Thoracic aorta (tissue), 2 donors: Measurements from ENCODE around the gene RABEPK. TPM values are rescaled to one million over a fixed set of nuclear protein-coding genes. Genes with fewer than 3 reads are reported as not detected.

ENCODE experiments used
- ATAC-seq: fragments of 150-250 bp; one replicate; pipeline ENCODE4 v1.8.0; 2017; ENCODE audit warnings: low read depth; ENCODE audit not compliant: insufficient number of reproducible peaks, low FRiP score
- DNase-seq: peaks from one replicate; pipeline ENCODE4 v3.0.0-alpha.2; 2020; ENCODE audit warnings: low spot score
- H3K27ac ChIP-seq, 2 donors: fragments of 200-600 bp; sonication (generic); 1 replicate in 1 of 2; 2 replicates in 1 of 2; pipeline ENCODE4 v1.5.1; 2016; ENCODE audit warnings: mild to moderate bottlenecking in 2 of 2, moderate library complexity in 2 of 2
- H3K27me3 ChIP-seq: fragments of 200-600 bp; sonication (generic); replicated peaks from 2 replicates; pipeline ENCODE4 v1.6.0; 2016; ENCODE audit warnings: mild to moderate bottlenecking; ENCODE audit not compliant: insufficient read depth
- H3K36me3 ChIP-seq: fragments of 200-600 bp; sonication (generic); one replicate; pipeline ENCODE4 v1.5.1; 2016
- H3K4me1 ChIP-seq, 2 donors: fragments of 200-600 bp; sonication (generic); 1 replicate in 1 of 2; 2 replicates in 1 of 2; pipeline versions ENCODE4 v1.5.1 to v1.6.0; 2016; ENCODE audit warnings: low read depth in 2 of 2, mild to moderate bottlenecking in 1 of 2; ENCODE audit not compliant: control insufficient read depth in 1 of 2
- H3K4me3 ChIP-seq: fragments of 200-600 bp; sonication (generic); 2 replicates; pipeline ENCODE4 v1.5.1; 2016; ENCODE audit warnings: mild to moderate bottlenecking
- H3K9me3 ChIP-seq: fragments of 200-600 bp; sonication (generic); 2 replicates; pipeline ENCODE4 v1.5.1; 2016
- total RNA-seq, 2 donors: library from RNA; depleted of rRNA; stranded (reverse); fragments of >200 nt; gene quantifications; one replicate each; pipeline versions ENCODE4 v1.1.0 to v1.2.3, GENCODE V29; 2016
- TF ChIP-seq, protein P1 (sequence below): fragments of 200-600 bp; sonication (generic); IDR thresholded peaks from one replicate; pipeline ENCODE4 v1.5.1; 2019; ENCODE audit warnings: antibody characterized with exemption

Gene RABEPK, protein sequence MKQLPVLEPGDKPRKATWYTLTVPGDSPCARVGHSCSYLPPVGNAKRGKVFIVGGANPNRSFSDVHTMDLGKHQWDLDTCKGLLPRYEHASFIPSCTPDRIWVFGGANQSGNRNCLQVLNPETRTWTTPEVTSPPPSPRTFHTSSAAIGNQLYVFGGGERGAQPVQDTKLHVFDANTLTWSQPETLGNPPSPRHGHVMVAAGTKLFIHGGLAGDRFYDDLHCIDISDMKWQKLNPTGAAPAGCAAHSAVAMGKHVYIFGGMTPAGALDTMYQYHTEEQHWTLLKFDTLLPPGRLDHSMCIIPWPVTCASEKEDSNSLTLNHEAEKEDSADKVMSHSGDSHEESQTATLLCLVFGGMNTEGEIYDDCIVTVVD
- total RNA-seq, result 1 to 10 TPM; 8.1 to 9.9 TPM

DNA sequence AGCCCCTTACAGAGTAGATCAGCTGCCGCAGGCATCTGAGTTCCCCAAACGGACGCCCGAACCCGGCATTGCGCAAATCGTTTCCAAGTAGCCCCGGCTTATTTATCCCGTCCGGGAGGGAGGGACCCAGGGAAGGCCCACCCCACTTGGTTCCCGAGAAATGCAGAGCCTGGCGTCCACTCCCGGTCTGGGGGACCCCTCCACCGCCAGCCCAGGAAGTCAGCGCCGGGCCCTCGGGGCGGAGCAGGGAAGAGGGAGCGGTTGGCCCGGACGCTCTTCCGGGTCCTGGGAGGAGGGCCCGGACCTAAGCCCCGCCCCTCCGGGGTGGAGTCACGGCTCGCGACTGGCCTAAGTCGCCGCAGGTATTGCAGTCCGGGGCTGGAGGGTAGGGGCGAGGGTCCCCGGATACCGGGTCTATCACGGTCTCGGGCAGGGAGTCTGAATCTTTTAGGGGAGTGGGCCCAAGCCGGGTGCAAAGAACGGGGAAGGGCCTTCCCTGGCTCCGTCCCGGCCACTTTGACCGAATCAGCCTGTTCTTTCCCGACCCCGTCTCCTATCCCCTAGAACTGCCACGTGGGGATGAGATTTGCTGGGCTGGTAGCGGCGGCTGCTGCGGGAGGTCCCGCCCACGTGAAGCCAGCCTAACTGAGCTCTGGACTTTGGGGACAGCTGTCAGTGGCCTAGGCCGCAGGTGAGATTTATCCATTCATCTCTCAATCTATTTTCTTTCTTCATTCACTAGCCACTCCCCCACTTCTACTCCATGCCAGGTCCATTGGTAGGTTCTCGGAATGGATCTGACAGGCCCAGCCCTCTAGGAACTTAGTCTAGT is at the start of gene RABEPK:
Gene RABEPK, plus strand, starts transcription at position 327 of the 832 bp plus-strand sequence. CDS start 2,472 bp downstream, outside the sequence.
- ATAC-seq, result peak; percentile 91
- peaks cover 5 to 8% of the 10 kb centered on the region in 2 donors for H3K4me1 ChIP-seq
- H3K4me3 ChIP-seq, result peak within 1 kb of the TSS; percentile 99
- peak within 1 kb of the TSS; percentile 95 to 97 for H3K27ac ChIP-seq
- no peaks in the 10 kb centered on the region for H3K9me3 ChIP-seq
- peaks cover 7% of the 10 kb centered on the region for H3K36me3 ChIP-seq
- no peaks in the 10 kb centered on the region for H3K27me3 ChIP-seq
- peak; percentile 61 for DNase-seq
- TF ChIP-seq, protein P1, sequence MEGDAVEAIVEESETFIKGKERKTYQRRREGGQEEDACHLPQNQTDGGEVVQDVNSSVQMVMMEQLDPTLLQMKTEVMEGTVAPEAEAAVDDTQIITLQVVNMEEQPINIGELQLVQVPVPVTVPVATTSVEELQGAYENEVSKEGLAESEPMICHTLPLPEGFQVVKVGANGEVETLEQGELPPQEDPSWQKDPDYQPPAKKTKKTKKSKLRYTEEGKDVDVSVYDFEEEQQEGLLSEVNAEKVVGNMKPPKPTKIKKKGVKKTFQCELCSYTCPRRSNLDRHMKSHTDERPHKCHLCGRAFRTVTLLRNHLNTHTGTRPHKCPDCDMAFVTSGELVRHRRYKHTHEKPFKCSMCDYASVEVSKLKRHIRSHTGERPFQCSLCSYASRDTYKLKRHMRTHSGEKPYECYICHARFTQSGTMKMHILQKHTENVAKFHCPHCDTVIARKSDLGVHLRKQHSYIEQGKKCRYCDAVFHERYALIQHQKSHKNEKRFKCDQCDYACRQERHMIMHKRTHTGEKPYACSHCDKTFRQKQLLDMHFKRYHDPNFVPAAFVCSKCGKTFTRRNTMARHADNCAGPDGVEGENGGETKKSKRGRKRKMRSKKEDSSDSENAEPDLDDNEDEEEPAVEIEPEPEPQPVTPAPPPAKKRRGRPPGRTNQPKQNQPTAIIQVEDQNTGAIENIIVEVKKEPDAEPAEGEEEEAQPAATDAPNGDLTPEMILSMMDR, result no peak

DNA sequence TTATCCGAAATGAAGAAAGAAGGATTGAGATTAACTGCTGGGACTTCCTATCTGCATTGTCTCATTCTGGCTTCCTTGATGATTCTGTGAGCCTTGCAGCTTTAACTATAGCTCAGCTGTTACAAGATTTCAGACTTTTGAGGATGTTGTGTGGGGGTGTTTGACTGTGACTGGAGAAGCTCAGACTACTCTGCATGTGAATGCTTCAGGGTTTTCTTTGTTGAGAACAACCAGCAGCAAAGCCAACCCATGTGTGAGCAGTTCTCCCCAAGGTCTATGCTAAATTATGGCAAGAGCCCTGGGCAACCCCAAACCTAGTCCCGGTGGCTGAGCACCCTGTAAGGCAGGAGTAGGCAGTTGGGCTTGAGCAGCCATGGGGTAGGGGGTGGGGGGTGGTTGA is 48.6 kb upstream of the RABEPK start:
- ATAC-seq, result no peak
- TF ChIP-seq, protein P1, result no peak
- H3K27me3 ChIP-seq, result no peaks in the 10 kb centered on the region
- no peaks in the 10 kb centered on the region for H3K9me3 ChIP-seq
- no peak overlapping the region for H3K27ac ChIP-seq
- peaks cover 32% of the 10 kb centered on the region for H3K36me3 ChIP-seq
- no peak for DNase-seq
- peaks cover 0 to 8% of the 10 kb centered on the region in 2 donors for H3K4me1 ChIP-seq
- H3K4me3 ChIP-seq, result no peak overlapping the region

DNA sequence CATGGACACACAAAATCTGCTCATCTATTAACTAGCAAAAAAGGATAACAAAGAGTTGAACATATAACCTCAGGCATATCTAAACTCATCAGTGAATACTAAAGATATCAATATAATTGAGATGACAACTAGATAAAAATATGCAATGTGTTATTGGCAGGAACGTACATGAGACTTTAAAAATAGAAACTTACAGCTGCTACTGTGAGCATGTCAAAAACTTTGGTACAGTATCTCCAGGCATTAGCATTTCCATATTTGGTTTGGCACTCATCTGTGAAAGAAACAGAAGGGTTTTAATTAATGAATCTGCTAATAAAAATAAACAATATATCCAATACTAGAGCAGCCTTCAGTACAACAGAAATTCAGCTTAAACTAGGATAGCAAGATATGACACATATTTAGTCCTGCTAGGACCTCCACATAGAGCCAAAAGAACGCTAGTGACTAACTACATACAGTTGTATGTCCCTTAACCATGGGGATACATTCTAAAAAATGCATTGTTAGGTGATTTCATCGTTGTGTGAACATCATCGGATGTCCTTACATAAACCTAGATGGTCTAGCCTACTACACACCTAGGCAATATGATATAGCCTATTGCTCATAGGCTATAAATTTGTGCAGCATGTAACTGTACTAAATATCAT is 46.5 kb upstream of the RABEPK start:
- DNase-seq, result no peak
- Histone ChIP-seq H3K36me3 (peaks cover 32% of the 10 kb centered on the region), H3K27ac (no peak overlapping the region), H3K27me3 (no peaks in the 10 kb centered on the region), H3K9me3 (no peaks in the 10 kb centered on the region), H3K4me1 (peaks cover 0 to 8% of the 10 kb centered on the region in 2 donors), H3K4me3 (no peak overlapping the region)
- TF ChIP-seq, protein P1, result no peak
- no peak for ATAC-seq

DNA sequence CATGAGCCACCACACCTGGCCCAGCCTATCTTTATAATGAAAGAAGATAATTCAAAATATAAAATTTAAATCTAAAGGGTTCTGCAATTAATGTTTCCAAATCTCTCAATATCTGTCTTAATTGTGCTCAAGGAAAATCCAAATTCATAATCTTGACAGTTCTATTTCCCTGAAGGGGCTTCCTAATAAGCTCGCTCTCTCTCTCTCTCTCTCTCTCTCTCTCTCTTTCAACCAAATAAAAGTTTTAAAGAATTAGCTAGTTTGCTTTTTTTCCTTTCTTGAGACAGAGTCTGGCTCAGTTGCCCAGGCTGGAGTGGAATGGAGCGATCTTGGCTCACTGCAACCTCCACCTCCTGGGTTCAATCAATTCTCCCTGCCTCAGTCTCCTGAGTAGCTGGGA is 43.8 kb upstream of the RABEPK start:
- TF ChIP-seq, protein P1, result no peak
- Histone ChIP-seq H3K27ac (no peak overlapping the region), H3K4me1 (peaks cover 4 to 25% of the 10 kb centered on the region in 2 donors), H3K4me3 (no peak overlapping the region), H3K9me3 (no peaks in the 10 kb centered on the region), H3K27me3 (no peaks in the 10 kb centered on the region), H3K36me3 (peaks cover 24% of the 10 kb centered on the region)
- ATAC-seq (no peak), DNase-seq (no peak)
